ENCODE measurements around the gene MPIG6B.

DNA sequence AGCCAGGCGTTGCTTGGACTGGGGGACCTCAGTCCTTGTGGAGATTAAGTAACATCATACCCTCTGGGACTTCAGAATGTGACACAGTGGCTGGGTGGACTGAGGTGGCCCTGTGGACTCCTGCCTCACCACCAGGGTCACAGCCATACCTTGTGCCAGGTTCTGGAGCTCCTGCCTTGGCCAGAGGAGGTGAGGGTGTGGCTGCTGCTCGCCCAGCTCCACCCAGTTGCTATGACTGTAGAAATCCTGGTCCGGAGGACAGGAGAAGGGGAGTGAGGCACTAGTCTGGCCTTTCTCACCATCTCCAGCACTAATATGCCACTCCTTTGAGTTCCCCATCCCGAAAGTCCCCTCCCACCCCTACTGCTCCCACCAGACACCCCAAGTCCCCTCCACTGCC is 52.0 kb downstream of the MPIG6B start:
- TF ChIP-seq, protein P1, sequence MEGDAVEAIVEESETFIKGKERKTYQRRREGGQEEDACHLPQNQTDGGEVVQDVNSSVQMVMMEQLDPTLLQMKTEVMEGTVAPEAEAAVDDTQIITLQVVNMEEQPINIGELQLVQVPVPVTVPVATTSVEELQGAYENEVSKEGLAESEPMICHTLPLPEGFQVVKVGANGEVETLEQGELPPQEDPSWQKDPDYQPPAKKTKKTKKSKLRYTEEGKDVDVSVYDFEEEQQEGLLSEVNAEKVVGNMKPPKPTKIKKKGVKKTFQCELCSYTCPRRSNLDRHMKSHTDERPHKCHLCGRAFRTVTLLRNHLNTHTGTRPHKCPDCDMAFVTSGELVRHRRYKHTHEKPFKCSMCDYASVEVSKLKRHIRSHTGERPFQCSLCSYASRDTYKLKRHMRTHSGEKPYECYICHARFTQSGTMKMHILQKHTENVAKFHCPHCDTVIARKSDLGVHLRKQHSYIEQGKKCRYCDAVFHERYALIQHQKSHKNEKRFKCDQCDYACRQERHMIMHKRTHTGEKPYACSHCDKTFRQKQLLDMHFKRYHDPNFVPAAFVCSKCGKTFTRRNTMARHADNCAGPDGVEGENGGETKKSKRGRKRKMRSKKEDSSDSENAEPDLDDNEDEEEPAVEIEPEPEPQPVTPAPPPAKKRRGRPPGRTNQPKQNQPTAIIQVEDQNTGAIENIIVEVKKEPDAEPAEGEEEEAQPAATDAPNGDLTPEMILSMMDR (conservative IDR thresholded peaks at IDR 0.05) = no peak
- TF ChIP-seq ZFX (IDR thresholded peaks at IDR 0.05) = no peak

Measured in C4-2B (cell line).